Thyroid gland (tissue), 4 donors: Measurements from ENCODE around the gene HLF. TPM values are rescaled to one million over a fixed set of nuclear protein-coding genes. Genes with fewer than 3 reads are reported as not detected.

Experiments
- DNase-seq, 2 donors: peaks; one replicate each; pipeline ENCODE4 v3.0.0-alpha.2; 2019
- H3K27ac ChIP-seq, 3 donors: fragments of 200-600 bp; sonication (generic); 1 replicate in 2 of 3; 2 replicates in 1 of 3; pipeline ENCODE4 v1.5.1; 2016 to 2019; ENCODE audit warnings: mild to moderate bottlenecking in 1 of 3, moderate library complexity in 1 of 3
- H3K27me3 ChIP-seq: fragments of 200-600 bp; sonication (generic); one replicate; pipeline ENCODE4 v1.5.1; 2019
- H3K36me3 ChIP-seq, 2 donors: fragments of 200-600 bp; sonication (generic); one replicate each; pipeline ENCODE4 v1.5.1; 2016 to 2019
- H3K4me1 ChIP-seq, 2 donors: fragments of 200-600 bp; sonication (generic); one replicate each; pipeline ENCODE4 v1.5.1; 2017 to 2019
- H3K4me3 ChIP-seq, 3 donors: fragments of 200-600 bp; sonication (generic); replicated peaks in 1 of 3; 1 replicate in 2 of 3; 2 replicates in 1 of 3; pipeline ENCODE4 v1.5.1; 2016; ENCODE audit warnings: mild to moderate bottlenecking in 1 of 3
- H3K9me3 ChIP-seq: fragments of 200-600 bp; sonication (generic); one replicate; pipeline ENCODE4 v1.5.1; 2017
- CTCF ChIP-seq, 6 experiments: fragments of 200-600 bp in 3 of 6; fragments of 450-650 bp in 3 of 6; sonication (generic) in 3 of 6; IDR thresholded peaks; one replicate each; pipeline ENCODE4 v1.5.1; 2016 to 2019; ENCODE audit warnings: antibody characterized with exemption in 6 of 6, mild to moderate bottlenecking in 2 of 6, inconsistent platforms in 1 of 6, moderate library complexity in 1 of 6
- POLR2A ChIP-seq, 2 donors: fragments of 450-650 bp; IDR thresholded peaks; one replicate each; pipeline ENCODE4 v1.6.1; 2017; ENCODE audit warnings: antibody characterized with exemption in 2 of 2, mild to moderate bottlenecking in 2 of 2, moderate library complexity in 1 of 2
- WGBS, 2 donors: methylation state at CpG; one replicate each; pipeline ENCODE4 v1.1.5; 2017; 5-methylcytosine and 5-hydroxymethylcytosine counted together
- intact Hi-C: fragments of 100-400 bp; cut with DNase I; formaldehyde crosslinking; loops from one replicate; pipeline ENCODE4 v1.15.1; 2023
- total RNA-seq, 4 donors: library from RNA; depleted of rRNA; stranded (reverse); fragments of >200 nt; gene quantifications; one replicate each; pipeline ENCODE4 v1.2.3, GENCODE V29; 2016

HLF gene
- total RNA-seq, 4 donors from 2014 or later: 39.4 to 54.1 (median 51.7) TPM

GRCh38 chr17:55314061-55314783 is 49.5 kb downstream of the HLF start:
- DNase-seq: no peak
- Histone ChIP-seq H3K36me3 (peaks cover 0 to 27% of the 10 kb centered on the region in 2 donors), H3K4me3 (no peak overlapping the region), H3K27ac (no peak overlapping the region), H3K9me3 (no peaks in the 10 kb centered on the region), H3K27me3 (no peaks in the 10 kb centered on the region), H3K4me1 (no peaks in the 10 kb centered on the region)
- WGBS, 2 donors: 85 to 87% methylated on average over 8 of the region's 8 CpGs
- intact Hi-C loops: no loop called here
- TF ChIP-seq POLR2A (IDR thresholded peaks at IDR 0.05): no peak
- no peak for TF ChIP-seq CTCF (IDR thresholded peaks at IDR 0.05)

DNA sequence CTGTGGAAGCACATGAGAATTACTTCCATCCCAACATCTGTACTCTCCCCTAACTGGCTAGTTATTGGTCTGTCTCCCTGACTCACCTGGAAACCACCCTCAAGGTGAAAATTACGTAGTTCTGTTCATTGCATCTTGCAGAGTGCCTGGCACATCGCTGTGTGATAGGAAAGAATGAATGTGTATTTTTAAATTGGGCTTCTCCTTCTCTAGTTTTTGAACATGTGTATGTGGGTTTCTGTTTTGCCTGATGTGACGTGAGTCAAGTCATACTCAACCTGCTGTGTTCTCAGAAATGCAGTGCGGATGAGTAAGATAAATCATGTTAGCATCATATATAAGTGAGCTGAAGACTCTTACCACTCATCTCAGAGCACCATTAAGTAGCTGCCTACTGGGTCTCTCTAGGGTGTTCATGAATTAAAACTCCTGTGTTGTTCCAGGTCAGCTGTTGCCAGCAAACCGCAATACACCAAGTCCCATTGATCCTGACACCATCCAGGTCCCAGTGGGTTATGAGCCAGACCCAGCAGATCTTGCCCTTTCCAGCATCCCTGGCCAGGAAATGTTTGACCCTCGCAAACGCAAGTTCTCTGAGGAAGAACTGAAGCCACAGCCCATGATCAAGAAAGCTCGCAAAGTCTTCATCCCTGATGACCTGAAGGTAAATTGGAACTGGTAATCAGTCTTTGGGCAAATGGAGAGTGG is 50.2 kb downstream of the HLF start:
- Histone ChIP-seq H3K27me3 (no peaks in the 10 kb centered on the region), H3K27ac (no peak overlapping the region), H3K4me1 (no peaks in the 10 kb centered on the region), H3K9me3 (no peaks in the 10 kb centered on the region), H3K36me3 (peaks cover 0 to 27% of the 10 kb centered on the region in 2 donors), H3K4me3 (no peak overlapping the region)
- DNase-seq: no peak
- WGBS, 2 donors: 98% methylated on average over 8 of the region's 8 CpGs
- TF ChIP-seq POLR2A (IDR thresholded peaks at IDR 0.05) (no peak), CTCF (IDR thresholded peaks at IDR 0.05) (no peak)
- intact Hi-C loops: no loop called here

- no peak for DNase-seq
- Histone ChIP-seq H3K36me3 (peaks cover 6 to 36% of the 10 kb centered on the region in 2 donors), H3K4me3 (no peak overlapping the region), H3K27ac (no peak overlapping the region), H3K9me3 (no peaks in the 10 kb centered on the region), H3K4me1 (no peaks in the 10 kb centered on the region), H3K27me3 (no peaks in the 10 kb centered on the region)
- intact Hi-C loops: no loop called here
- TF ChIP-seq POLR2A (IDR thresholded peaks at IDR 0.05): no peak
- TF ChIP-seq CTCF (IDR thresholded peaks at IDR 0.05): no peak
- WGBS, 2 donors: 90 to 95% methylated on average over 2 of the region's 2 CpGs
Measured at GRCh38 chr17:55316499-55316898, 51.7 kb downstream of the HLF start.

DNA sequence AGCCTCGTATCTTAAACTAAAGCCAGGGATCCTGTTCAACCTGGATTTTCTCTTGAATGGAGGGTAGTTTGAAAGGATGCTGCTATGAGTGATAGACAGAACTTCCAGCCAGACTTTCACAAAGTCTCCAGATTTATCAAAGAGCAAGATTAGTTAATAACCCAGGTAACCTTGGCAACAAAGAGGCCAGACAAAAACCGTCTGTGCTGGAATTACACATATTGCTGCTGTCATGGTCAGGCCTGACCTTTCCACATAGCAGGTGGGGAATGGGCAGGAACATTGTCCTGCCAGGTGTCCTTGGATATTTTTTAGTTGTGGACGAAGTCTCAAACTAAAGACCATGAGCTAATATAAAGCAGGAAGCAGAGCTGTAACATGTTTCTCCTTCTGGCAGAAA is 52.5 kb downstream of the HLF start:
- Histone ChIP-seq H3K9me3 (no peaks in the 10 kb centered on the region), H3K4me3 (no peak overlapping the region), H3K27me3 (no peaks in the 10 kb centered on the region), H3K4me1 (no peaks in the 10 kb centered on the region), H3K27ac (no peak overlapping the region), H3K36me3 (peaks cover 6 to 36% of the 10 kb centered on the region in 2 donors)
- 95 to 100% methylated on average over 3 of the region's 3 CpGs for WGBS, 2 donors
- TF ChIP-seq CTCF (IDR thresholded peaks at IDR 0.05): no peak
- TF ChIP-seq POLR2A (IDR thresholded peaks at IDR 0.05): no peak
- intact Hi-C loops: no loop called here
- no peak for DNase-seq

GRCh38 chr17:55318081-55318480 is 53.3 kb downstream of the HLF start:
- WGBS, 2 donors: 92 to 95% methylated on average over 8 of the region's 8 CpGs
- no peaks in the 10 kb centered on the region for H3K9me3 ChIP-seq
- intact Hi-C loops: no loop called here
- no peak for DNase-seq
- no peaks in the 10 kb centered on the region for H3K4me1 ChIP-seq
- H3K27ac ChIP-seq: no peak overlapping the region
- no peaks in the 10 kb centered on the region for H3K27me3 ChIP-seq
- TF ChIP-seq CTCF (IDR thresholded peaks at IDR 0.05): no peak
- TF ChIP-seq POLR2A (IDR thresholded peaks at IDR 0.05): no peak
- H3K4me3 ChIP-seq: no peak overlapping the region
- peaks cover 6 to 36% of the 10 kb centered on the region in 2 donors for H3K36me3 ChIP-seq
